Lower leg skin (tissue), 3 donors: ENCODE measurements around the gene TWIST2.

ENCODE experiments used
- POLR2A ChIP-seq, 2 donors: fragments of 450-650 bp; IDR thresholded peaks; one replicate each; pipeline ENCODE4 v1.6.1; 2016 to 2017; ENCODE audit warnings: antibody characterized with exemption in 2 of 2, mild to moderate bottlenecking in 1 of 2, moderate library complexity in 1 of 2
- TF ChIP-seq, protein P1 (sequence below), 3 donors: fragments of 450-650 bp; IDR thresholded peaks; one replicate each; pipeline ENCODE4 v1.5.1; 2016; ENCODE audit warnings: antibody characterized with exemption in 3 of 3, mild to moderate bottlenecking in 3 of 3, moderate library complexity in 2 of 3

DNA sequence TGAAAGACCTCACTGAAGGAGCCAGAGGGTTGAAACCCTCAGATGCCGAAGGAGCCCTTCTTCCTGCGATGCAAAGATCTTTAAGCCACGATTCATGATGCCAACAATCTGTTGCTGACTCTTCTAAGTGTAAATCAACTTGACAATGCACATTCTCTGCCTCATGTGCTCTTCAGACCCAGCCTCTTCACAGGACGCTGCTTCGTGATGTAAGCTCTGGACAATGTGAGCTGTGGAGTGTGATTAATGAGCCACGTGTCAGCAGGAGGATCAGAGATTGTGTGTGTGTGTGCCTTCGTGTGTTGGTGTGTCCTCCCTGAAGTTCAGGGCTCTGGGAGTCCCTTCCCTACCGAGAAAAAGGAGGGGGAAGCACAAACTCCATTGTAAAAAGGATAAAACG is 26.5 kb upstream of the TWIST2 start:
- TF ChIP-seq, protein P1, sequence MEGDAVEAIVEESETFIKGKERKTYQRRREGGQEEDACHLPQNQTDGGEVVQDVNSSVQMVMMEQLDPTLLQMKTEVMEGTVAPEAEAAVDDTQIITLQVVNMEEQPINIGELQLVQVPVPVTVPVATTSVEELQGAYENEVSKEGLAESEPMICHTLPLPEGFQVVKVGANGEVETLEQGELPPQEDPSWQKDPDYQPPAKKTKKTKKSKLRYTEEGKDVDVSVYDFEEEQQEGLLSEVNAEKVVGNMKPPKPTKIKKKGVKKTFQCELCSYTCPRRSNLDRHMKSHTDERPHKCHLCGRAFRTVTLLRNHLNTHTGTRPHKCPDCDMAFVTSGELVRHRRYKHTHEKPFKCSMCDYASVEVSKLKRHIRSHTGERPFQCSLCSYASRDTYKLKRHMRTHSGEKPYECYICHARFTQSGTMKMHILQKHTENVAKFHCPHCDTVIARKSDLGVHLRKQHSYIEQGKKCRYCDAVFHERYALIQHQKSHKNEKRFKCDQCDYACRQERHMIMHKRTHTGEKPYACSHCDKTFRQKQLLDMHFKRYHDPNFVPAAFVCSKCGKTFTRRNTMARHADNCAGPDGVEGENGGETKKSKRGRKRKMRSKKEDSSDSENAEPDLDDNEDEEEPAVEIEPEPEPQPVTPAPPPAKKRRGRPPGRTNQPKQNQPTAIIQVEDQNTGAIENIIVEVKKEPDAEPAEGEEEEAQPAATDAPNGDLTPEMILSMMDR (IDR thresholded peaks at IDR 0.05) = no peak
- no peak for TF ChIP-seq POLR2A (IDR thresholded peaks at IDR 0.05)
